OCI-LY3 (cell line): ENCODE results near the gene CPB1.
A peak's percentile ranks its signal among the peaks of the same experiment; 100 is the strongest.

Experiments used
- H2AFZ ChIP-seq: fragments of 200-600, 300-600 bp; shearing (Covaris generic); 2 replicates; pipeline ENCODE4 v1.6.0; 2014; ENCODE audit warnings: antibody characterized with exemption, low read depth, low read length
- H3K27ac ChIP-seq: fragments of 200-600, 300-600 bp; sonication (generic); 2 replicates; pipeline ENCODE4 v1.5.1; 2014; ENCODE audit warnings: mild to moderate bottlenecking, low read length, moderate library complexity, mixed read lengths
- H3K27me3 ChIP-seq: fragments of 200-600, 300-600 bp; sonication (generic); 2 replicates; pipeline ENCODE4 v1.6.1; 2014; ENCODE audit warnings: low read depth, low read length, mixed read lengths
- H3K36me3 ChIP-seq: fragments of 200-600, 300-600 bp; sonication (generic); replicated peaks from 2 replicates; pipeline ENCODE3; 2014; ENCODE audit warnings: low read depth, low read length, mixed read lengths
- H3K4me1 ChIP-seq: fragments of 300-600, 200-600 bp; sonication (generic); 2 replicates; pipeline ENCODE4 v1.6.1; 2014; ENCODE audit warnings: low read length, mixed read lengths
- H3K4me2 ChIP-seq: fragments of 200-600, 300-600 bp; sonication (generic); 2 replicates; pipeline ENCODE4 v1.6.1; 2014; ENCODE audit warnings: low read length, mixed read lengths
- H3K4me3 ChIP-seq: fragments of 300-600, 200-600 bp; sonication (generic); 2 replicates; pipeline ENCODE4 v1.5.1; 2014; ENCODE audit warnings: antibody characterized with exemption, mild to moderate bottlenecking, low read length, moderate library complexity
- H3K79me2 ChIP-seq: fragments of 300-600, 200-600 bp; shearing (Covaris generic); 2 replicates; pipeline ENCODE4 v1.6.1; 2014; ENCODE audit warnings: mild to moderate bottlenecking, low read length, mixed read lengths
- H3K9ac ChIP-seq: fragments of 300-600, 200-600 bp; shearing (Covaris generic); 2 replicates; pipeline ENCODE4 v1.6.0; 2014; ENCODE audit warnings: mild to moderate bottlenecking, low read length, moderate library complexity
- H3K9me3 ChIP-seq: fragments of 200-600, 300-600 bp; shearing (Covaris generic); 2 replicates; pipeline ENCODE4 v1.6.1; 2014; ENCODE audit warnings: low read length, mixed read lengths; ENCODE audit not compliant: insufficient read depth
- H4K20me1 ChIP-seq: fragments of 200-600, 300-600 bp; sonication (generic); 2 replicates; pipeline ENCODE4 v1.6.1; 2016; ENCODE audit warnings: low read length, mixed read lengths; ENCODE audit not compliant: insufficient read depth
- CTCF ChIP-seq: fragments of 200-600, 300-600 bp; sonication (generic); IDR thresholded peaks from 2 replicates; pipeline ENCODE4 v1.5.1; 2014; ENCODE audit warnings: antibody characterized with exemption, low read length, low read depth
- EZH2phosphoT487 ChIP-seq: fragments of 200-600 bp; shearing (Covaris generic); IDR thresholded peaks from 2 replicates; pipeline ENCODE4 v1.6.1; 2018; ENCODE audit warnings: antibody characterized with exemption, mixed run types, low read depth

The CPB1 gene

GRCh38 chr3:148861277-148861869 is 33.8 kb downstream of the CPB1 start:
- Histone ChIP-seq H3K4me1 (no peaks in the 10 kb centered on the region), H3K4me2 (no peak overlapping the region), H4K20me1 (no peaks in the 10 kb centered on the region), H3K9ac (no peak overlapping the region), H3K79me2 (no peaks in the 10 kb centered on the region), H3K27ac (no peak overlapping the region), H2AFZ (no peak overlapping the region), H3K4me3 (no peak overlapping the region), H3K36me3 (no peaks in the 10 kb centered on the region), H3K9me3 (no peaks in the 10 kb centered on the region), H3K27me3 (no peaks in the 10 kb centered on the region)
- TF ChIP-seq CTCF (peak; percentile 72), EZH2phosphoT487 (no peak)

- Histone ChIP-seq H4K20me1 (no peaks in the 10 kb centered on the region), H3K36me3 (no peaks in the 10 kb centered on the region), H3K79me2 (no peaks in the 10 kb centered on the region), H3K9me3 (no peaks in the 10 kb centered on the region), H3K4me2 (no peak overlapping the region), H3K4me1 (no peaks in the 10 kb centered on the region), H3K4me3 (no peak overlapping the region), H3K27ac (no peak overlapping the region), H2AFZ (no peak overlapping the region), H3K9ac (no peak overlapping the region), H3K27me3 (no peaks in the 10 kb centered on the region)
- TF ChIP-seq EZH2phosphoT487, result no peak
These were observed 35.7 kb downstream of the CPB1 start for GRCh38 chr3:148863297-148863696.

GRCh38 chr3:148863814-148864213 is 36.2 kb downstream of the CPB1 start:
- Histone ChIP-seq H3K36me3 (no peaks in the 10 kb centered on the region), H3K4me3 (no peak overlapping the region), H3K27me3 (no peaks in the 10 kb centered on the region), H3K9me3 (no peaks in the 10 kb centered on the region), H3K27ac (no peak overlapping the region), H4K20me1 (no peaks in the 10 kb centered on the region), H3K9ac (no peak overlapping the region), H2AFZ (no peak overlapping the region), H3K4me1 (no peaks in the 10 kb centered on the region), H3K79me2 (no peaks in the 10 kb centered on the region), H3K4me2 (no peak overlapping the region)
- no peak for TF ChIP-seq EZH2phosphoT487
- no peak for TF ChIP-seq CTCF

GRCh38 chr3:148865049-148865448 is 37.4 kb downstream of the CPB1 start, which contains the start of gene CPA3:
TSS of gene CPA3 (plus strand) at chr3:148865296. CDS start at chr3:148865308, 12 bp downstream.
- Histone ChIP-seq H3K36me3 (no peaks in the 10 kb centered on the region), H3K79me2 (no peaks in the 10 kb centered on the region), H3K4me3 (no peak within 1 kb of the TSS), H3K9ac (no peak within 1 kb of the TSS), H3K4me1 (no peaks in the 10 kb centered on the region), H2AFZ (no peak within 1 kb of the TSS), H3K4me2 (no peak within 1 kb of the TSS), H3K9me3 (no peaks in the 10 kb centered on the region), H3K27ac (no peak within 1 kb of the TSS), H4K20me1 (no peaks in the 10 kb centered on the region), H3K27me3 (no peaks in the 10 kb centered on the region)
- TF ChIP-seq CTCF (no peak), EZH2phosphoT487 (no peak)
